Body of pancreas (tissue), 4 donors: ENCODE measurements around the gene GDF7. TPM values are rescaled to one million over a fixed set of nuclear protein-coding genes. Genes with fewer than 3 reads are reported as not detected.
A peak's percentile ranks its signal among the peaks of the same experiment; 100 is the strongest.

Experiments used
- ATAC-seq: fragments of 150-250 bp; one replicate; pipeline ENCODE4 v1.9.1; 2016
- DNase-seq, 4 donors: peaks; one replicate each; pipeline ENCODE4 v3.0.0-alpha.2; 2019
- H3K27ac ChIP-seq, 4 donors: fragments of 200-600 bp; sonication (generic); 1 replicate in 3 of 4; 2 replicates in 1 of 4; pipeline versions ENCODE4 v1.5.1 to v1.6.1; 2016 to 2019; ENCODE audit warnings: mild to moderate bottlenecking in 1 of 4, mixed read lengths in 1 of 4, moderate library complexity in 1 of 4
- H3K27me3 ChIP-seq, 2 donors: fragments of 200-600 bp; sonication (generic); one replicate each; pipeline ENCODE4 v1.6.0; 2016; ENCODE audit warnings: mild to moderate bottlenecking in 1 of 2
- H3K36me3 ChIP-seq, 2 donors: fragments of 200-600 bp; sonication (generic); replicated peaks in 1 of 2; 2 replicates each; pipeline ENCODE4 v1.5.1; 2016; ENCODE audit warnings: low read depth in 2 of 2; ENCODE audit not compliant: insufficient read depth in 1 of 2
- H3K4me1 ChIP-seq: fragments of 200-600 bp; sonication (generic); one replicate; pipeline ENCODE4 v1.6.0; 2016
- H3K4me3 ChIP-seq, 2 donors: fragments of 200-600 bp; sonication (generic); 1 replicate in 1 of 2; 2 replicates in 1 of 2; pipeline ENCODE4 v1.5.1; 2016 to 2019
- H3K9me3 ChIP-seq, 3 donors: fragments of 200-600 bp; sonication (generic); 1 replicate in 2 of 3; 2 replicates in 1 of 3; pipeline ENCODE4 v1.5.1; 2016
- CTCF ChIP-seq, 7 experiments: fragments of 450-650 bp in 4 of 7; fragments of 200-600 bp in 3 of 7; sonication (generic) in 3 of 7; IDR thresholded peaks; one replicate each; pipeline ENCODE4 v1.5.1; 2016 to 2019; ENCODE audit warnings: antibody characterized with exemption in 7 of 7
- POLR2A ChIP-seq, 3 donors: fragments of 450-650 bp; IDR thresholded peaks; one replicate each; pipeline ENCODE4 v1.6.1; 2016; ENCODE audit warnings: antibody characterized with exemption in 3 of 3, mild to moderate bottlenecking in 2 of 3
- WGBS, 2 donors: methylation state at CpG; one replicate each; pipeline ENCODE4 v1.1.5; 2017; 5-methylcytosine and 5-hydroxymethylcytosine counted together
- intact Hi-C: fragments of 100-400 bp; cut with DNase I; formaldehyde crosslinking; loops from one replicate; pipeline ENCODE4 v1.15.1; 2023
- total RNA-seq, 2 donors: library from RNA; depleted of rRNA; stranded (reverse); fragments of >200 nt; gene quantifications; one replicate each; pipeline ENCODE4 v1.1.0, GENCODE V29; 2016

GDF7 gene
- total RNA-seq, 2 donors from 2014 or later: 2.0 to 7.3 TPM

DNA sequence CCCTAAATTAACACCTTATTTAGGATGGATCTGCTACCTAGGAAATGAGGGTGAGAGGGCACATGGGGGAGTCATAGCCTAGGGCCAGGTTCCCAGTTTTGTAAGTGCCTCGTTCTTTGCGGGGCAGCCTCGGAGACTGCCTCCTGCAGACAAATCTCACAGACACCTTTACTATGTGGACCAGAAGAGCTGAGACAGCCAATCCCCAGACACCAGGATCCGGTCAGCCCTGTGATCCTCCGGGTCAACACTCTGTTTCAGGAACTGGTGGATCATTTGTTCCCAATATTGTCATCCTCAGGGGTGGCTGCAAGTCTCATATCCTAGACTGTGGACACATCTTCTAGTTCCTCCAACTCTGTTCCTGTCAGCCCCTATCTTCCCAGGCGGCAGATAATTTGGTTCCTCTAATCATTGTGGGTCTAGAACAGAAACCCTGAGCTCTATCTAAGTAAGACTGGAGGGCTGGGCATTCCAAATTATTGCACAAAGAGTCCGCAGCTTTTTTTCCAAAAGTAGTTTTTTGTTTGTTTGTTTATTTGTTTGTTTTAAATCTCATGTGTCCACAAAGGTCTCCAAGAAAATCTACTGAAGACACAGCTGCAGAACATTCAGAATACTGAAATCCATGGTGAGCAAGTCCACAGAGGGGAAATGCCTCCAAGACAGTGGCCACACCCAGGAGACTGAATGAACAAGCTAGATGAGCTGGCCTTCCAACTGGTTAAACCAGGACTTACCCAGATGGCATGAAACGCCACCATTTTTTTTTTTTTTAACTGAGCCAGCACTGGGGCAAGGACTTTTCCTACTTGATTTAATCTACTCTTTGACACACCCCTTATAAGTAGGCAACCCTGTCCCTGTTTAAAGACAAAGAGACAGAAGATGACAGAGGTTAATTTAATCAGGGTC lies 6.2 kb upstream of the GDF7 start:
- peak in 2 of 4 donors; percentile 6 to 7 for DNase-seq
- Histone ChIP-seq H3K4me1 (peaks cover 14% of the 10 kb centered on the region), H3K36me3 (no peaks in the 10 kb centered on the region), H3K9me3 (no peaks in the 10 kb centered on the region), H3K27me3 (peaks cover 0 to 3% of the 10 kb centered on the region in 2 donors), H3K27ac (no peak overlapping the region), H3K4me3 (no peak overlapping the region)
- intact Hi-C loops: loop anchor here (5.0 kb wide), 1 partner anchor 302 kb away; no protein-coding TSS in a partner anchor
- ATAC-seq: no peak
- 35 to 43% methylated on average over 8 of the region's 8 CpGs for WGBS, 2 donors
- TF ChIP-seq CTCF (IDR thresholded peaks at IDR 0.05): no peak
- no peak for TF ChIP-seq POLR2A (IDR thresholded peaks at IDR 0.05)

DNA sequence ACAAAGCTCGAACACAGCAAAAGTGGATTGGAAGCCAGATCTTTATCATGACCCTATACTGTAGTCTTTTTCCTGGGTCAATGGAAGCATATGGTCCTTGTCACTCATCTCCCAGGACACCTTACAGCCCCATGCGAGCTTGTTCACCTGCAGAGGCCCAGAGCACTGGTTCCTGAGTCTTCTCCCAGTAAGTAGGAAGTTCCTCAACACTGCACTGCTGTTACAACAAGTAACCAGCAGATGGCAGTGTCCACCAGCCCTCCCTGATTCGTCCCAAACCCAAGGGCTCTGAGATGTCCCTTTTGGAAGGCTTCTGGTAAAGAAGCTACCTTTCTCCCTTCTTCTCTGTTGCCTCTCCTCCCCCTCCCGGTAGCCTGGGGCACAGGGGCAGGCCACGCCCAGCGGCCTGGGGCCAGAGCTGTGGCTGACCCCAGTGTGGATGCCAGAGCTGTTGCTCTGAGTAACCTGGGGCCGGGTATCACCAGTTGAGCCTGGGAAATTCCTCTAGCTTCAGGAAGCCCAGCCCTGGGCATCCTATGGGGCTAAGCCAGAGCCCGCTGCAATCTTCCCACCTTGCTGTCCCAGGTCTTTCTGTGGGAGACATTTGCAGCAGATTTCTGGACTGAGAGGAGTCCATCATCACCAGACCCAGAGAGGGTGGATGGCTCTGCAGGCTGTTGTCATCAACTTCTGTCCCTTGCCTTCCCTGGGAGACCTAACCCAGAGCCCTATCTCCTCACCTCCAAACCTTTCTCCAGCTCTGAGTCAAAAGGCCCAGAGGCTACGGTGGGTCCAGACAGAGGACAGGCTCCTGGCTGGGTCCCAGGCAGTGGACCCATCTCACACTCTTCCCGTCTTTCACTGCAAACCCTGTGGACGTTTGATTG lies 5.3 kb upstream of the GDF7 start:
- Histone ChIP-seq H3K27me3 (peaks cover 0 to 7% of the 10 kb centered on the region in 2 donors), H3K9me3 (no peaks in the 10 kb centered on the region), H3K4me3 (no peak overlapping the region), H3K36me3 (no peaks in the 10 kb centered on the region), H3K27ac (no peak overlapping the region), H3K4me1 (peaks cover 23% of the 10 kb centered on the region)
- ATAC-seq (peak; percentile 78), DNase-seq (peak; percentile 68 to 71 (median 69))
- intact Hi-C loops: loop anchor here (5.0 kb wide), 1 partner anchor 301 kb away; no protein-coding TSS in a partner anchor
- WGBS, 2 donors: 25% methylated on average over 9 to 11 of the region's 11 CpGs
- TF ChIP-seq CTCF (IDR thresholded peaks at IDR 0.05): peak; percentile 88 to 97 (median 93)
- TF ChIP-seq POLR2A (IDR thresholded peaks at IDR 0.05): no peak

GRCh38 chr2:20662308-20662937 lies 4.5 kb upstream of the GDF7 start:
- intact Hi-C loops: loop anchor here (5.0 kb wide), 1 partner anchor 300 kb away; no protein-coding TSS in a partner anchor
- Histone ChIP-seq H3K9me3 (no peaks in the 10 kb centered on the region), H3K36me3 (no peaks in the 10 kb centered on the region), H3K4me3 (no peak overlapping the region), H3K27me3 (peaks cover 0 to 7% of the 10 kb centered on the region in 2 donors), H3K4me1 (peaks cover 25% of the 10 kb centered on the region), H3K27ac (no peak overlapping the region)
- DNase-seq (no peak), ATAC-seq (no peak)
- 64% methylated on average over 2 to 5 of the region's 5 CpGs for WGBS, 2 donors
- TF ChIP-seq POLR2A (IDR thresholded peaks at IDR 0.05) (no peak), CTCF (IDR thresholded peaks at IDR 0.05) (no peak)

- H3K27me3 ChIP-seq: peaks cover 0 to 7% of the 10 kb centered on the region in 2 donors
Measured at GRCh38 chr2:20663196-20664070, 3.5 kb upstream of the GDF7 start.

More at GRCh38 chr2:20663196-20664070, 3.5 kb upstream of the GDF7 start:
- ATAC-seq: peak; percentile 41
- Histone ChIP-seq H3K9me3 (no peaks in the 10 kb centered on the region), H3K27ac (peak overlapping the region in 1 of 4 donors; percentile 44), H3K4me3 (no peak overlapping the region), H3K36me3 (no peaks in the 10 kb centered on the region), H3K4me1 (peaks cover 25% of the 10 kb centered on the region)
- intact Hi-C loops: loop anchor here (5.0 kb wide), 1 partner anchor 299 kb away; no protein-coding TSS in a partner anchor
- DNase-seq: peak in 1 of 4 donors; percentile 41
- TF ChIP-seq CTCF (IDR thresholded peaks at IDR 0.05) (no peak), POLR2A (IDR thresholded peaks at IDR 0.05) (no peak)
- 20 to 30% methylated on average over 6 to 7 of the region's 7 CpGs for WGBS, 2 donors
